Thoracic aorta (tissue), 2 donors: ENCODE measurements around the gene EXOG. TPM values are rescaled to one million over a fixed set of nuclear protein-coding genes. Genes with fewer than 3 reads are reported as not detected.

ENCODE experiments used
- ATAC-seq: fragments of 150-250 bp; one replicate; pipeline ENCODE4 v1.8.0; 2017; ENCODE audit warnings: low read depth; ENCODE audit not compliant: insufficient number of reproducible peaks, low FRiP score
- DNase-seq: peaks from one replicate; pipeline ENCODE4 v3.0.0-alpha.2; 2020; ENCODE audit warnings: low spot score
- H3K27ac ChIP-seq, 2 donors: fragments of 200-600 bp; sonication (generic); 1 replicate in 1 of 2; 2 replicates in 1 of 2; pipeline ENCODE4 v1.5.1; 2016; ENCODE audit warnings: mild to moderate bottlenecking in 2 of 2, moderate library complexity in 2 of 2
- H3K27me3 ChIP-seq: fragments of 200-600 bp; sonication (generic); replicated peaks from 2 replicates; pipeline ENCODE4 v1.6.0; 2016; ENCODE audit warnings: mild to moderate bottlenecking; ENCODE audit not compliant: insufficient read depth
- H3K36me3 ChIP-seq: fragments of 200-600 bp; sonication (generic); one replicate; pipeline ENCODE4 v1.5.1; 2016
- H3K4me1 ChIP-seq, 2 donors: fragments of 200-600 bp; sonication (generic); 1 replicate in 1 of 2; 2 replicates in 1 of 2; pipeline versions ENCODE4 v1.5.1 to v1.6.0; 2016; ENCODE audit warnings: low read depth in 2 of 2, mild to moderate bottlenecking in 1 of 2; ENCODE audit not compliant: control insufficient read depth in 1 of 2
- H3K4me3 ChIP-seq: fragments of 200-600 bp; sonication (generic); 2 replicates; pipeline ENCODE4 v1.5.1; 2016; ENCODE audit warnings: mild to moderate bottlenecking
- H3K9me3 ChIP-seq: fragments of 200-600 bp; sonication (generic); 2 replicates; pipeline ENCODE4 v1.5.1; 2016
- total RNA-seq, 2 donors: library from RNA; depleted of rRNA; stranded (reverse); fragments of >200 nt; gene quantifications; one replicate each; pipeline versions ENCODE4 v1.1.0 to v1.2.3, GENCODE V29; 2016
- TF ChIP-seq, protein P1 (sequence below): fragments of 200-600 bp; sonication (generic); IDR thresholded peaks from one replicate; pipeline ENCODE4 v1.5.1; 2019; ENCODE audit warnings: antibody characterized with exemption

Gene EXOG
- total RNA-seq, 2 donors from 2014 or later = 14.9 to 16.3 TPM

DNA sequence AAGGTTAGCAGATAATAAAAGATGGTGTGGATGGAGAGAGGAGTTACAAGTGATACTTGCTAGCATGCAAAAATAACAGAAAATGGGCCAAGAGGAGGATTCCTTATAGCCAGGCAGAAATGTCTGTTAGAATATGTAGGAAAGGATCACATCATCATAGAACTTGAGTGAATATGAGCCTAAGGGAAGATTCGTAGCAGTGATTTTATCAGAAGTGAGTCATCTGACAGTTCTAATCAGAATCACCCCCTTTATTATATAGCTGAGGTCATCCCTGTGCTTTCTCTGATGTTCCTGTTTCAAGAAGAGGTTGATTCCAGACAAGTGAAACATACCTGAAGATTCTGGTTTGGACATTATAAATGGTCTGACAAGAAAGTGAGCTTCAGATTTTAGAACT lies 22.9 kb downstream of the EXOG start:
- DNase-seq (no peak), ATAC-seq (no peak)
- Histone ChIP-seq H3K4me1 (no peaks in the 10 kb centered on the region), H3K27me3 (no peaks in the 10 kb centered on the region), H3K27ac (no peak overlapping the region), H3K9me3 (no peaks in the 10 kb centered on the region), H3K36me3 (peaks cover 6% of the 10 kb centered on the region), H3K4me3 (no peak overlapping the region)
- TF ChIP-seq, protein P1, sequence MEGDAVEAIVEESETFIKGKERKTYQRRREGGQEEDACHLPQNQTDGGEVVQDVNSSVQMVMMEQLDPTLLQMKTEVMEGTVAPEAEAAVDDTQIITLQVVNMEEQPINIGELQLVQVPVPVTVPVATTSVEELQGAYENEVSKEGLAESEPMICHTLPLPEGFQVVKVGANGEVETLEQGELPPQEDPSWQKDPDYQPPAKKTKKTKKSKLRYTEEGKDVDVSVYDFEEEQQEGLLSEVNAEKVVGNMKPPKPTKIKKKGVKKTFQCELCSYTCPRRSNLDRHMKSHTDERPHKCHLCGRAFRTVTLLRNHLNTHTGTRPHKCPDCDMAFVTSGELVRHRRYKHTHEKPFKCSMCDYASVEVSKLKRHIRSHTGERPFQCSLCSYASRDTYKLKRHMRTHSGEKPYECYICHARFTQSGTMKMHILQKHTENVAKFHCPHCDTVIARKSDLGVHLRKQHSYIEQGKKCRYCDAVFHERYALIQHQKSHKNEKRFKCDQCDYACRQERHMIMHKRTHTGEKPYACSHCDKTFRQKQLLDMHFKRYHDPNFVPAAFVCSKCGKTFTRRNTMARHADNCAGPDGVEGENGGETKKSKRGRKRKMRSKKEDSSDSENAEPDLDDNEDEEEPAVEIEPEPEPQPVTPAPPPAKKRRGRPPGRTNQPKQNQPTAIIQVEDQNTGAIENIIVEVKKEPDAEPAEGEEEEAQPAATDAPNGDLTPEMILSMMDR = no peak

DNA sequence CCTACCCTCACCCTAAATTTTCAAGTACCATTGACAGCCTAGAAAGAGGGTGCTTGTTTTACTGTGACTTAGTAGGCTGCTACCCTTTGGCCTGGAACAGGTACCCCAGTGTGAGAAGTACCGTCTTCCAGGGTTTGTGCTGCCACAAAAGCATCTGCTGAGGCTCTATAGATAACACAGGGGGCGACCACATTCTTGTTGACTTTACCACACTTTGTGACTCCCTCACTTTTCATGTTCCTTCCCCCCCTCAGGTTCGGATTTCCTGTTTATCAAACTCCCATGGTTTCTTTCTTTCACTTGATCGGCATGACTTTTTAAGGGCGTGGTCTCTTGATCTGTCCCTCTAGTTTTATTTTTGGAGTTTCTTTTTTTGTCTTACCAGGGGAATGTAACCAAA lies 23.5 kb downstream of the EXOG start:
- Histone ChIP-seq H3K36me3 (peaks cover 11% of the 10 kb centered on the region), H3K27me3 (no peaks in the 10 kb centered on the region), H3K9me3 (no peaks in the 10 kb centered on the region), H3K4me3 (no peak overlapping the region), H3K4me1 (no peaks in the 10 kb centered on the region), H3K27ac (no peak overlapping the region)
- no peak for DNase-seq
- TF ChIP-seq, protein P1 = no peak
- no peak for ATAC-seq

DNA sequence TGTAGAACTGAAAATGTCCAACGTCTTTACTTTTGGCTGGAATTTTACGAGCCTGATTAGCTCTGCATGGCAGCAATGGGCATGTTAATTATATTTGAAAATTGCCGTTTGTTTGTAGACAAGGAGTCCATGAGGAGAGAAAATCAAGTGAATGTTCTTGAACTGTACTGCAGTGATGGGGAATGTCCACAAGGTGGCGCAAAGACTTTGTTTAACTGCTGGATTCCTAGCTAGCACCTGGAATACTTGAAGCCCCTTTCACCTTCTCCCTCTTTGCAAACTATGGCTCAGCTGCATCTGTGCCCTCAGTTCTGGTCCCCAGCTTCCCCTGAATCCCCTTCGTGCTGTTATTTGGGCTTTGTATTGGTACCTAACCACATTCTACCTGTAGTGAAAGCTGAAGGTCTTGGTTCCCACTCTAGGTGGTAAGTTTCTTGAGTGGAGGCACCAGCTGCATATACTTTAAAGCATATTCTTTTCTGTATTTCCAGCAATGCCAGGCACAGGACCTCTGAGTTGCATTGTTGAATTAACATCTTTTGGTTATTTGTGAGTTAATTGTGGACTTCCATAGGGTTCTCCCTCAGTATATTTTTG lies 25.3 kb downstream of the EXOG start:
- Histone ChIP-seq H3K4me1 (no peaks in the 10 kb centered on the region), H3K27ac (no peak overlapping the region), H3K9me3 (no peaks in the 10 kb centered on the region), H3K36me3 (peaks cover 16% of the 10 kb centered on the region), H3K4me3 (no peak overlapping the region), H3K27me3 (no peaks in the 10 kb centered on the region)
- DNase-seq (no peak), ATAC-seq (no peak)
- TF ChIP-seq, protein P1 = peak; percentile 89

DNA sequence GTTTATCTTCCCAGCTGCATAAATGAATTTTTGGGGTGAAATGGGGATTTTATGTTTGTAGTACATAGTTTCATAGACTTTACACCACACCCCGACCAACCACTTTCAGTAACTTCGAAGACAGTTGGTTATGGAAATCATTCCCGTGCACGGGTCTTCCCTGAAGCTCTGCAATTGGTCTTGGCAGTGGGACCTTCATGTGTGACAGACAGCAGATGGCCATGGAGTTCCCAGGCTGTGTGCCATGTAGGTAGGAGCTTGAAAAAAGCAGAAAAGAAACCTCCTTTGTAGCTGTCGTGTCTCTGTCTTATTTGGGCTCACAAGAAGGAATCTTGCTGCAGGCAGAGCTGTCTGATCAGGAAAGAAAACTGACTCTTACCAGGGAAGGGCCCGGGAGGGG lies 25.9 kb downstream of the EXOG start:
- TF ChIP-seq, protein P1 = no peak
- Histone ChIP-seq H3K4me3 (no peak overlapping the region), H3K4me1 (no peaks in the 10 kb centered on the region), H3K9me3 (no peaks in the 10 kb centered on the region), H3K27ac (no peak overlapping the region), H3K36me3 (peaks cover 16% of the 10 kb centered on the region), H3K27me3 (no peaks in the 10 kb centered on the region)
- no peak for ATAC-seq
- DNase-seq = no peak

DNA sequence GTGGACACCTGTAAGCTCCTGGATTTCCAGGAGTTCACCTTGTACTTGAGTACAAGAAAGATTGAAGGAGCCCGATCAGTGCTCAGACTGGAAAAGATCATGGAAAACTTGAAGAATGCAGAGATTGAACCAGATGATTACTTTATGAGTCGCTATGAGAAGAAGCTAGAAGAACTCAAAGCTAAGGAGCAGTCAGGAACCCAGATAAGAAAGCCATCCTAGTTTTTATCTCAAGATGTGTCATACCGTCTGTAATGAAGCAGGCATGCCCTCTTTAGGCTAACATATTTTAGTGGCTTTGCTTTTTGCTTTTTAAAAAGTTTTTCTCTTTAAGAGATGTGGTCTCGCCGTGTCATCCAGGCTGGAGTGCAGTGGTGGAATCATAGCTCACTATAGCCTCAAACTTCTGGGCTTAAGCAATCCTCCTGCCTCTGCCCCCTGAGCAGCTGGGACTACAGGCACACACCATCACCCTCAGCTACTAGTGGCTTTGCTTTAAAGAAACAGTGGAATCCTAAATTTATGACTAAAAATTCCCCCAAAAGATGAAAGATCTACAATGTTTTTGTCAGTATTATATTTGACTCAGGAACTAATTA lies 28.1 kb downstream of the EXOG start:
- Histone ChIP-seq H3K27me3 (no peaks in the 10 kb centered on the region), H3K36me3 (peaks cover 16% of the 10 kb centered on the region), H3K4me3 (no peak overlapping the region), H3K4me1 (no peaks in the 10 kb centered on the region), H3K9me3 (no peaks in the 10 kb centered on the region), H3K27ac (no peak overlapping the region)
- DNase-seq = no peak
- TF ChIP-seq, protein P1 = no peak
- ATAC-seq = no peak
